Memory B cell (primary cell): ENCODE results near the gene WDR37.

ENCODE experiments used
- ATAC-seq: fragments of 150-1000 bp; cut with Tn5 transposase; 2 replicates; pipeline ENCODE4 v1.10.0; 2021; ENCODE audit warnings: low read depth, mild to moderate bottlenecking, moderate library complexity
- DNase-seq, 2 donors: peaks; one replicate each; pipeline ENCODE4 v3.0.0; 2022; ENCODE audit warnings: low spot score in 2 of 2
- H3K27ac Mint-ChIP-seq: one replicate; pipeline ENCODE4 v1.8.0; 2022; ENCODE audit warnings: mild to moderate bottlenecking, moderate library complexity, mixed read lengths
- H3K27me3 Mint-ChIP-seq: one replicate; pipeline ENCODE4 v1.8.0; 2022; ENCODE audit warnings: mixed read lengths
- H3K36me3 Mint-ChIP-seq: one replicate; pipeline ENCODE4 v1.8.0; 2022; ENCODE audit warnings: mild to moderate bottlenecking, mixed read lengths
- H3K4me1 Mint-ChIP-seq: one replicate; pipeline ENCODE4 v1.8.0; 2022; ENCODE audit warnings: mixed read lengths
- H3K4me3 Mint-ChIP-seq: one replicate; pipeline ENCODE4 v1.8.0; 2022; ENCODE audit warnings: mild to moderate bottlenecking, moderate library complexity, mixed read lengths
- H3K9me3 Mint-ChIP-seq: one replicate; pipeline ENCODE4 v1.8.0; 2022; ENCODE audit warnings: mixed read lengths

Gene WDR37

GRCh38 chr10:1168763-1169162, 112.6 kb downstream of the WDR37 start:
- DNase-seq (no peak), ATAC-seq (no peak)
- Mint-ChIP-seq H3K27me3 (peaks cover 7% of the 10 kb centered on the region), H3K9me3 (no peaks in the 10 kb centered on the region), H3K27ac (no peak overlapping the region), H3K36me3 (no peaks in the 10 kb centered on the region), H3K4me1 (no peaks in the 10 kb centered on the region), H3K4me3 (no peak overlapping the region)

- no peaks in the 10 kb centered on the region for H3K4me1 Mint-ChIP-seq
- no peak overlapping the region for H3K27ac Mint-ChIP-seq
- DNase-seq (no peak), ATAC-seq (no peak)
- H3K36me3 Mint-ChIP-seq: no peaks in the 10 kb centered on the region
- H3K9me3 Mint-ChIP-seq: no peaks in the 10 kb centered on the region
- H3K4me3 Mint-ChIP-seq: no peak overlapping the region
- H3K27me3 Mint-ChIP-seq: peaks cover 7% of the 10 kb centered on the region
These were observed 113.2 kb downstream of the WDR37 start for GRCh38 chr10:1169186-1169885.

DNA sequence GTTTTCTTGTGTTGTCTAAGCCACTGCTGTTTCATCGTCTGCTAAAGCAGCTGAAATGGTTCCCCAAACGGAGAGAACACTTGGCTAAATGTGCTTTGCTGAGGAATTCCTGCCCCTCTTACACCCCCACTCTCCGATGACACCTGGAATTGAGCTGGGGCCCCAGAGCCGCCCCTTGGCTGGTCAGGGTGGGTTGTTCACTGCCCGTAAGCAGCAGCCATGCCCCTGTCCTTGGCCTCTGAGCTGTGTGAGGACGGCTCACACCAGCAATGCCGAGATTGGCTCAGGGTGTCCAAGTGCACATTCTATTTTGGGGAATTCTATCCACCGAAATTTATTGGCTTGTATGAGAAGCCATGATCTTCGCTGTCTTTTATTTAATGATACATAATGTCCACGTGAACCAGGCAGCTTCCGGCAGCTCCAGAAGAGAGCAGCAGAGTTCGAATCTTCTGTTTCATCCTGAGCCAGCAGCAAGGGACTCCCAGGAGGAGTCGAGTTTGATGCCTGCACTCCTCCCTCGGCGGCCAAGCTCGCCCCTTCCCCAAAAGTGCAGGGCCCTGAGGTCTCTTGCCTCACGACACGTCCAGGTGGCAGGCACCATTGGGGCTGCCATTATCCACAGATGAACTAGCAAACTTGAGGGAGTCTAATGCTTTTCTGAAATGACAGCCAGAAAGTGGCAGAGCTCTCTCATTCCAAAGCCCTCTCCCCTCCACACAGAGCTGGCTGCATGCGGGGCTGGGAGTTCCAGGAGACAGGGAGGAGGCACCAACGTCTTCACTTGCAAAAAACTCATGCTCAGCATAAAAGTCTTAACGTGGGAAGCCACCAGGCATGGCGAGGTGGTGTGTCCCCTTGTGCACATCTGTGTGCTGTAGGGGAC, 114.0 kb downstream of the WDR37 start:
- no peak for DNase-seq
- H3K4me1 Mint-ChIP-seq: no peaks in the 10 kb centered on the region
- no peak for ATAC-seq
- H3K27me3 Mint-ChIP-seq: peaks cover 7% of the 10 kb centered on the region
- no peaks in the 10 kb centered on the region for H3K36me3 Mint-ChIP-seq
- H3K27ac Mint-ChIP-seq: no peak overlapping the region
- H3K4me3 Mint-ChIP-seq: no peak overlapping the region
- H3K9me3 Mint-ChIP-seq: no peaks in the 10 kb centered on the region

GRCh38 chr10:1170867-1171180, 114.6 kb downstream of the WDR37 start:
- Mint-ChIP-seq H3K27ac (no peak overlapping the region), H3K4me1 (no peaks in the 10 kb centered on the region), H3K9me3 (no peaks in the 10 kb centered on the region), H3K27me3 (peaks cover 7% of the 10 kb centered on the region), H3K4me3 (no peak overlapping the region), H3K36me3 (no peaks in the 10 kb centered on the region)
- no peak for DNase-seq
- ATAC-seq: no peak

- Mint-ChIP-seq H3K27ac (no peak overlapping the region), H3K36me3 (no peaks in the 10 kb centered on the region), H3K4me3 (no peak overlapping the region), H3K9me3 (no peaks in the 10 kb centered on the region), H3K4me1 (no peaks in the 10 kb centered on the region), H3K27me3 (peaks cover 7% of the 10 kb centered on the region)
- DNase-seq: no peak
- no peak for ATAC-seq
These were observed 115.0 kb downstream of the WDR37 start for GRCh38 chr10:1171182-1171581.

DNA sequence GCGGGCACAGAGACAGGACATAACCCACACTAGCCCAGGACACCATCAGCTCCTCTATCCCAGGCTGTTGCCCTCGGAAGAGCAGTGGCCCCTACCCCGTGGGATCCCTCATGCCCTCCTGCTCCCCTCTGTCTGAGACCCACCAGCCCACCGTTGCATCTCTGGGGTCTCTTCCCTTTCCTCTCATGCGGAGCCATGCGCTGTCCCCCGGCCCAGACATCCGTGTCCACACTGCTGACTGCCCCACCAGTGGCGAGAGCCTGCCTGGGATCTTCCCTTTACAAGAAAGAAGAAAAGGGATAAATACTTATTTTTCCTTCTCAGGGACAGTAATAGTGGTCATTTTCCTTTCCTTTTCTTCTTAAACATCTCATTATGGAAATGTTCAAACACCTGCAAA, 115.4 kb downstream of the WDR37 start:
- no peaks in the 10 kb centered on the region for H3K4me1 Mint-ChIP-seq
- no peak overlapping the region for H3K27ac Mint-ChIP-seq
- no peak overlapping the region for H3K4me3 Mint-ChIP-seq
- ATAC-seq (no peak), DNase-seq (no peak)
- peaks cover 7% of the 10 kb centered on the region for H3K27me3 Mint-ChIP-seq
- H3K36me3 Mint-ChIP-seq: no peaks in the 10 kb centered on the region
- no peaks in the 10 kb centered on the region for H3K9me3 Mint-ChIP-seq

- no peak for DNase-seq
- no peaks in the 10 kb centered on the region for H3K4me1 Mint-ChIP-seq
- no peak for ATAC-seq
These were observed 116.2 kb downstream of the WDR37 start for GRCh38 chr10:1172256-1172984.

DNA sequence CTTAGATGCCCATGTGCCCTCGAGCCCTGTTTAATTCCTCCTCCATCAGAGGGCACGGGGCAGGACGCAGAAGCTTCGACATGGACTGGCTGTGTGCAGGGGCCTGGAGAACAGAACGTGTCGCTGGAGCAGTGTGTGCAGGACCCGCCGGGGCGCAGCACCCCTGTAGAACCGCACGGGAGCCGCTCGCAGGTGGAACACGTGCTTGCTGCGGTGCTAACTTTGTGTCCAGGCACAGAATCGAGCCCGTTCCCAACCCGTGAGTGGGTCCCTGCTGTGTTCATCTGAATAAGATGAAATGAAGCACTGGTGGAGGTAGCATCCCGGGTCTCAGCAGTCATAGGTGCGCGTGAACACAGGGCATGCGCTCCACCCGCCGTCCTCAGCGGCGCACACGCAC, 116.9 kb downstream of the WDR37 start:
- DNase-seq (no peak), ATAC-seq (no peak)
- H3K27me3 Mint-ChIP-seq: peaks cover 8% of the 10 kb centered on the region
- H3K27ac Mint-ChIP-seq: no peak overlapping the region
- H3K4me3 Mint-ChIP-seq: no peak overlapping the region
- H3K9me3 Mint-ChIP-seq: no peaks in the 10 kb centered on the region
- no peaks in the 10 kb centered on the region for H3K36me3 Mint-ChIP-seq
- H3K4me1 Mint-ChIP-seq: no peaks in the 10 kb centered on the region

More at GRCh38 chr10:1172256-1172984, 116.2 kb downstream of the WDR37 start:
- peaks cover 6% of the 10 kb centered on the region for H3K27me3 Mint-ChIP-seq
- no peak overlapping the region for H3K4me3 Mint-ChIP-seq
- no peaks in the 10 kb centered on the region for H3K36me3 Mint-ChIP-seq
- no peak overlapping the region for H3K27ac Mint-ChIP-seq
- no peaks in the 10 kb centered on the region for H3K9me3 Mint-ChIP-seq

- H3K9me3 Mint-ChIP-seq: no peaks in the 10 kb centered on the region
- H3K27ac Mint-ChIP-seq: no peak overlapping the region
- no peaks in the 10 kb centered on the region for H3K4me1 Mint-ChIP-seq
- H3K27me3 Mint-ChIP-seq: peaks cover 6% of the 10 kb centered on the region
- H3K4me3 Mint-ChIP-seq: no peak overlapping the region
- no peak for ATAC-seq
- no peak for DNase-seq
- H3K36me3 Mint-ChIP-seq: no peaks in the 10 kb centered on the region
These were observed 117.8 kb downstream of the WDR37 start for GRCh38 chr10:1174022-1174421.

DNA sequence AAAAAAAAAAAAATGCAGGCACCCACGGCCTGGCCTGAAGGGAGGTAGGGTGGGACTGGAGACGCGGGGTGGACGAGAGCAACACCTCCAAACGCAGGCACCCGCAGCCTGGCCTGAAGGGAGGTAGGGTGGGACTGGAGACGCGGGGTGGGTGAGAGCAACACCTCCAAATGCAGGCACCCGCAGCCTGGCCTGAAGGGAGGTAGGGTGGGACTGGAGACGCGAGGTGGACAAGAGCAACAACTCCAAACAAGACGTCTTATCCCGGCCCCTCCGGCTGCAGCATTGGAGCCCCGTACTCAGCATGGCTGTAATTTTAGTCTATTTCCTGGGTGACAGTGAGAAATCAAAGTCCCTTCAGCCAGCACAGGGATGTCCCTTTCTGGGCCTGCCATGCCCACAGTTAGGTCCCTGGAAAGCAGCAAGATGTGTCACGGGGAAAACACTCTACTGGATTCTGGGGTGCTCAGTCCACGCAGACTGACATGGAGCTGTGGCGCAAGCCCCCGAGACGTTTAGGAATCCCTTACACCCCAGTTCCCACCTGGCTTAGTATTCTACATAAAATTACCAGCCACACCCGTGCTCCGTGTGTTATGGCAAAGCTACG, 119.9 kb downstream of the WDR37 start:
- H3K4me3 Mint-ChIP-seq: no peak overlapping the region
- no peaks in the 10 kb centered on the region for H3K36me3 Mint-ChIP-seq
- peaks cover 13% of the 10 kb centered on the region for H3K27me3 Mint-ChIP-seq
- no peak for DNase-seq
- no peaks in the 10 kb centered on the region for H3K9me3 Mint-ChIP-seq
- no peaks in the 10 kb centered on the region for H3K4me1 Mint-ChIP-seq
- H3K27ac Mint-ChIP-seq: no peak overlapping the region
- no peak for ATAC-seq

GRCh38 chr10:1177936-1178335, 121.8 kb downstream of the WDR37 start:
- ATAC-seq: no peak
- no peak for DNase-seq
- H3K27me3 Mint-ChIP-seq: peaks cover 11% of the 10 kb centered on the region
- H3K4me1 Mint-ChIP-seq: no peaks in the 10 kb centered on the region
- H3K4me3 Mint-ChIP-seq: no peak overlapping the region
- H3K36me3 Mint-ChIP-seq: no peaks in the 10 kb centered on the region
- no peak overlapping the region for H3K27ac Mint-ChIP-seq
- H3K9me3 Mint-ChIP-seq: no peaks in the 10 kb centered on the region

GRCh38 chr10:1178506-1178905, 122.3 kb downstream of the WDR37 start:
- Mint-ChIP-seq H3K36me3 (no peaks in the 10 kb centered on the region), H3K9me3 (no peaks in the 10 kb centered on the region), H3K27ac (no peak overlapping the region)

GRCh38 chr10:1179346-1180070, 123.3 kb downstream of the WDR37 start:
- no peaks in the 10 kb centered on the region for H3K36me3 Mint-ChIP-seq
- H3K4me1 Mint-ChIP-seq: no peaks in the 10 kb centered on the region
- H3K27ac Mint-ChIP-seq: no peak overlapping the region
- H3K4me3 Mint-ChIP-seq: no peak overlapping the region
- H3K27me3 Mint-ChIP-seq: peaks cover 11% of the 10 kb centered on the region
- ATAC-seq: no peak
- no peaks in the 10 kb centered on the region for H3K9me3 Mint-ChIP-seq
- no peak for DNase-seq

More at GRCh38 chr10:1178506-1178905, 122.3 kb downstream of the WDR37 start:
- DNase-seq (no peak), ATAC-seq (no peak)
- Mint-ChIP-seq H3K4me1 (no peaks in the 10 kb centered on the region), H3K4me3 (no peak overlapping the region), H3K27me3 (peaks cover 11% of the 10 kb centered on the region)
